Mucosa of stomach (tissue), 1 donor: ENCODE data around the gene FIZ1.
A peak's percentile ranks its signal among the peaks of the same experiment; 100 is the strongest.

ENCODE experiments used
- H3K27me3 ChIP-seq: one replicate; pipeline ENCODE4 v1.7.0; 2013; ENCODE audit warnings: mild to moderate bottlenecking, low read length; ENCODE audit not compliant: control insufficient read depth, insufficient read depth
- H3K36me3 ChIP-seq: one replicate; pipeline ENCODE4 v1.7.0; 2013; ENCODE audit warnings: low read length; ENCODE audit not compliant: control insufficient read depth, insufficient read depth
- H3K4me1 ChIP-seq: one replicate; pipeline ENCODE4 v1.7.0; 2013; ENCODE audit warnings: mild to moderate bottlenecking, low read length; ENCODE audit not compliant: control insufficient read depth, insufficient read depth
- H3K4me3 ChIP-seq: one replicate; pipeline ENCODE4 v1.7.0; 2013; ENCODE audit warnings: low read length
- H3K9ac ChIP-seq: one replicate; pipeline ENCODE4 v1.7.0; 2013; ENCODE audit warnings: mild to moderate bottlenecking, low read length, moderate library complexity
- H3K9me3 ChIP-seq: one replicate; pipeline ENCODE4 v1.7.0; 2013; ENCODE audit warnings: mild to moderate bottlenecking, low read length, moderate library complexity; ENCODE audit not compliant: control insufficient read depth
- donor health status: Pancreatic carcinoma.

The FIZ1 gene

GRCh38 chr19:55617426-55617825 lies 18.1 kb upstream of the FIZ1 start:
- H3K27me3 ChIP-seq: no peaks in the 10 kb centered on the region
- H3K9me3 ChIP-seq: no peaks in the 10 kb centered on the region
- no peaks in the 10 kb centered on the region for H3K4me1 ChIP-seq
- no peak overlapping the region for H3K4me3 ChIP-seq
- no peak overlapping the region for H3K9ac ChIP-seq
- H3K36me3 ChIP-seq: peaks cover 4% of the 10 kb centered on the region

GRCh38 chr19:55616395-55616875 lies 17.1 kb upstream of the FIZ1 start:
- Histone ChIP-seq H3K4me1 (peaks cover 7% of the 10 kb centered on the region), H3K36me3 (peaks cover 4% of the 10 kb centered on the region), H3K9ac (no peak overlapping the region), H3K9me3 (no peaks in the 10 kb centered on the region), H3K4me3 (no peak overlapping the region), H3K27me3 (no peaks in the 10 kb centered on the region)

GRCh38 chr19:55615543-55616394 lies 16.5 kb upstream of the FIZ1 start:
- H3K27me3 ChIP-seq: no peaks in the 10 kb centered on the region
- no peak overlapping the region for H3K9ac ChIP-seq
- H3K4me1 ChIP-seq: peaks cover 7% of the 10 kb centered on the region
- no peak overlapping the region for H3K4me3 ChIP-seq
- H3K9me3 ChIP-seq: no peaks in the 10 kb centered on the region
- peaks cover 4% of the 10 kb centered on the region for H3K36me3 ChIP-seq

DNA sequence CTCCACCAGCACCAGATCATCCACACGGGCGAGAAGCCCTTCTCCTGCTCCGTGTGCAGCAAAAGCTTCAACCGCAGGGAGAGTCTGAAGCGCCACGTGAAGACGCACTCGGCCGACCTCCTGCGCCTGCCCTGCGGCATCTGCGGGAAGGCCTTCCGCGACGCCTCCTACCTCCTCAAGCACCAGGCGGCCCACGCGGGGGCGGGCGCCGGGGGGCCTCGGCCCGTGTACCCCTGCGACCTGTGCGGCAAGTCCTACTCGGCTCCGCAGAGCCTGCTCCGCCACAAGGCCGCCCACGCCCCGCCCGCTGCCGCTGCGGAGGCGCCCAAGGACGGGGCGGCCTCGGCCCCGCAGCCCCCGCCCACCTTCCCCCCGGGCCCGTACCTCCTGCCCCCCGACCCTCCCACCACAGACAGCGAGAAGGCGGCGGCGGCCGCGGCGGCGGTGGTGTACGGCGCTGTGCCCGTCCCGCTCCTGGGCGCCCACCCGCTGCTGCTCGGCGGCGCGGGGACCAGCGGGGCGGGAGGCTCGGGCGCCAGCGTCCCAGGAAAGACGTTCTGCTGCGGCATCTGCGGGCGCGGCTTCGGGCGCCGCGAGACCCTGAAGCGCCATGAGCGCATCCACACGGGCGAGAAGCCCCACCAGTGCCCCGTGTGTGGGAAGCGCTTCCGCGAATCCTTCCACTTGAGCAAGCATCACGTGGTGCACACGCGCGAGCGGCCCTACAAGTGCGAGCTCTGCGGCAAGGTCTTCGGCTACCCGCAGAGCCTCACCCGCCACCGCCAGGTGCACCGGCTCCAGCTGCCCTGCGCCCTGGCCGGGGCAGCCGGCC lies 15.6 kb upstream of the FIZ1 start:
- Histone ChIP-seq H3K27me3 (no peaks in the 10 kb centered on the region), H3K9ac (no peak overlapping the region), H3K4me1 (peaks cover 7% of the 10 kb centered on the region), H3K4me3 (no peak overlapping the region), H3K36me3 (peaks cover 4% of the 10 kb centered on the region), H3K9me3 (no peaks in the 10 kb centered on the region)

GRCh38 chr19:55613930-55614710 lies 14.8 kb upstream of the FIZ1 start:
- Histone ChIP-seq H3K9ac (no peak overlapping the region), H3K4me1 (peaks cover 7% of the 10 kb centered on the region), H3K27me3 (no peaks in the 10 kb centered on the region), H3K4me3 (no peak overlapping the region), H3K36me3 (peaks cover 4% of the 10 kb centered on the region), H3K9me3 (no peaks in the 10 kb centered on the region)

GRCh38 chr19:55613396-55613795 lies 14.1 kb upstream of the FIZ1 start:
- H3K4me1 ChIP-seq: peaks cover 7% of the 10 kb centered on the region
- H3K9me3 ChIP-seq: no peaks in the 10 kb centered on the region
- H3K27me3 ChIP-seq: no peaks in the 10 kb centered on the region
- H3K36me3 ChIP-seq: peaks cover 4% of the 10 kb centered on the region
- H3K9ac ChIP-seq: no peak overlapping the region
- no peak overlapping the region for H3K4me3 ChIP-seq

DNA sequence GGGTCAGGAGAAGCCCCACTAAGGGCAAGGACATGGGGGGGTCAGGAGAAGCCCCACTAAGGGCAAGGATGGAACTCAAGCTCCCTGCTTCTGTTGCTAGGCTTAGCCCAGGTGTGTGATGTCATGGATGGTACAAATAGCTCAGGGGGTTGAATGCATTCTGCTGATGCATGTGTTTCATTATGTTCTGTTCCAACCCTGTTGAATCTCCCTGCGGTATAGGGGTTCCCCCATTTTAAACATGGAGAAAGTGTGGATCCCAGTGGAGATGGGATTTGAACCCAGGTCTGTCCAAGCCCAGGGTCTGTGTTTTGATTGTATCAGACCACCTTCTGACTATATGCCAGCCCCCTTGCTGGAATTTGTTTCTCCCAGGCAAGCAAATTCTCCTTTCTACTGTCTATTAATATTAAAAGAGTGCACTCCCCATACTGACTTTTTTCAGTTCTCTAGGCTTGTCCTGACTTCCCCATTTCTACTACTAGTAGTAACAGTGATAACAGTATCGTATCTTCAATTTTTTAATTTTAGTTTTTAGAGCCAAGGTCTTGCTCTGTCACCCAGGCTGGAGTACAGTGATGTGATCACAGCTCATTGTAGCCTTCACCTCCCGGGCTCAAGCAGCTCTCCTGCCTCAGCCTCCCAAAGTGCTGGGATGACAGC lies 12.8 kb upstream of the FIZ1 start:
- H3K27me3 ChIP-seq: no peaks in the 10 kb centered on the region
- no peaks in the 10 kb centered on the region for H3K9me3 ChIP-seq
- no peak overlapping the region for H3K9ac ChIP-seq
- H3K4me1 ChIP-seq: peaks cover 7% of the 10 kb centered on the region
- H3K36me3 ChIP-seq: no peaks in the 10 kb centered on the region
- no peak overlapping the region for H3K4me3 ChIP-seq

GRCh38 chr19:55611300-55611982 lies 12.1 kb upstream of the FIZ1 start:
- no peaks in the 10 kb centered on the region for H3K27me3 ChIP-seq
- H3K4me1 ChIP-seq: peaks cover 14% of the 10 kb centered on the region
- no peaks in the 10 kb centered on the region for H3K36me3 ChIP-seq
- H3K9me3 ChIP-seq: no peaks in the 10 kb centered on the region
- no peak overlapping the region for H3K4me3 ChIP-seq
- H3K9ac ChIP-seq: no peak overlapping the region

GRCh38 chr19:55609326-55609725 lies 10.0 kb upstream of the FIZ1 start:
- Histone ChIP-seq H3K27me3 (no peaks in the 10 kb centered on the region), H3K9ac (no peak overlapping the region), H3K4me1 (peaks cover 16% of the 10 kb centered on the region)

GRCh38 chr19:55606817-55607216 lies 7.5 kb upstream of the FIZ1 start:
- H3K27me3 ChIP-seq: no peaks in the 10 kb centered on the region
- H3K9ac ChIP-seq: peak overlapping the region; percentile 91
- H3K9me3 ChIP-seq: no peaks in the 10 kb centered on the region
- peaks cover 20% of the 10 kb centered on the region for H3K4me1 ChIP-seq
- H3K36me3 ChIP-seq: no peaks in the 10 kb centered on the region
- H3K4me3 ChIP-seq: no peak overlapping the region

More at GRCh38 chr19:55609326-55609725, 10.0 kb upstream of the FIZ1 start:
- Histone ChIP-seq H3K9me3 (no peaks in the 10 kb centered on the region), H3K4me3 (no peak overlapping the region), H3K36me3 (no peaks in the 10 kb centered on the region)

GRCh38 chr19:55606471-55606787 lies 7.1 kb upstream of the FIZ1 start:
- H3K9ac ChIP-seq: peak overlapping the region; percentile 91
- peak overlapping the region; percentile 93 for H3K4me3 ChIP-seq
- peaks cover 16% of the 10 kb centered on the region for H3K4me1 ChIP-seq
- no peaks in the 10 kb centered on the region for H3K27me3 ChIP-seq
- no peaks in the 10 kb centered on the region for H3K9me3 ChIP-seq
- no peaks in the 10 kb centered on the region for H3K36me3 ChIP-seq
